ENCODE data around the gene WDR27. TPM values are rescaled to one million over a fixed set of nuclear protein-coding genes. Genes with fewer than 3 reads are reported as not detected.
"Not testable (repeated sequence)": the region's sequence is repeated elsewhere in the genome, so short reads cannot be mapped to it uniquely, and the experiment has no call there.

The WDR27 gene
- total RNA-seq, 1 donor from 2014 or later: 17.7 TPM

GRCh38 chr6:169665289-169665688 is 36.5 kb downstream of the WDR27 start:
- intact Hi-C loops (cut with micrococcal nuclease): no loop called here

- intact Hi-C loops (cut with micrococcal nuclease): no loop called here
Measured at GRCh38 chr6:169664227-169664626, 37.6 kb downstream of the WDR27 start.

GRCh38 chr6:169663468-169663867 is 38.4 kb downstream of the WDR27 start:
- intact Hi-C loops (cut with micrococcal nuclease): no loop called here

GRCh38 chr6:169661391-169661756 is 40.5 kb downstream of the WDR27 start:
- intact Hi-C loops (cut with micrococcal nuclease): no loop called here

GRCh38 chr6:169660751-169661390 is 41.0 kb downstream of the WDR27 start:
- intact Hi-C loops (cut with micrococcal nuclease): no loop called here

- intact Hi-C loops (cut with micrococcal nuclease): loop anchor here (10.0 kb wide), 1 partner anchor 765 kb away; no protein-coding TSS in a partner anchor
Measured at GRCh38 chr6:169659820-169660610, 41.8 kb downstream of the WDR27 start.

GRCh38 chr6:169657284-169657610 is 44.6 kb downstream of the WDR27 start:
- intact Hi-C loops (cut with micrococcal nuclease): loop anchor here (10.0 kb wide), 1 partner anchor 762 kb away; no protein-coding TSS in a partner anchor

GRCh38 chr6:169656546-169657283 is 45.1 kb downstream of the WDR27 start:
- intact Hi-C loops (cut with micrococcal nuclease): loop anchor here (10.0 kb wide), 1 partner anchor 762 kb away; no protein-coding TSS in a partner anchor

- intact Hi-C loops (cut with micrococcal nuclease): loop anchor here (1.0 to 10.0 kb wide), 6 partner anchors 48 to 900 kb away; partner anchors contain the start of genes C6orf120, DYNLT2, ERMARD and TBP
Measured at GRCh38 chr6:169654598-169655391, 47.0 kb downstream of the WDR27 start.

GRCh38 chr6:169653691-169654090 is 48.1 kb downstream of the WDR27 start:
- intact Hi-C loops (cut with micrococcal nuclease): loop anchor here (1.0 to 10.0 kb wide), 6 partner anchors 49 to 901 kb away; partner anchors contain the start of genes C6orf120, DYNLT2, ERMARD and TBP

GRCh38 chr6:169652896-169653295 is 48.9 kb downstream of the WDR27 start:
- intact Hi-C loops (cut with micrococcal nuclease): loop anchor here (10.0 kb wide), 1 partner anchor 758 kb away; no protein-coding TSS in a partner anchor

- intact Hi-C loops (cut with micrococcal nuclease): loop anchor here (10.0 kb wide), 1 partner anchor 757 kb away; no protein-coding TSS in a partner anchor
Measured at GRCh38 chr6:169651498-169651897, 50.3 kb downstream of the WDR27 start.

- intact Hi-C loops (cut with micrococcal nuclease): loop anchor here (10.0 kb wide), 1 partner anchor 756 kb away; no protein-coding TSS in a partner anchor
Measured at GRCh38 chr6:169650959-169651292, 50.9 kb downstream of the WDR27 start.

GRCh38 chr6:169650241-169650958 is 51.4 kb downstream of the WDR27 start:
- intact Hi-C loops (cut with micrococcal nuclease): loop anchor here (10.0 kb wide), 1 partner anchor 756 kb away; no protein-coding TSS in a partner anchor

- intact Hi-C loops (cut with micrococcal nuclease): no loop called here
Measured at GRCh38 chr6:169648617-169649016, 53.2 kb downstream of the WDR27 start.

GRCh38 chr6:169648092-169648491 is 53.7 kb downstream of the WDR27 start:
- intact Hi-C loops (cut with micrococcal nuclease): no loop called here

- intact Hi-C loops (cut with micrococcal nuclease): no loop called here
Measured at GRCh38 chr6:169647637-169648036, 54.2 kb downstream of the WDR27 start.

GRCh38 chr6:169646906-169647567 is 54.8 kb downstream of the WDR27 start:
- intact Hi-C loops (cut with micrococcal nuclease): no loop called here

- intact Hi-C loops (cut with micrococcal nuclease): not testable (repeated sequence)
Measured at GRCh38 chr6:169645459-169645858, 56.4 kb downstream of the WDR27 start.

- intact Hi-C loops (cut with micrococcal nuclease): loop anchor here (5.0 kb wide), 1 partner anchor 1791 kb away; no protein-coding TSS in a partner anchor
Measured at GRCh38 chr6:169643521-169643920, 58.3 kb downstream of the WDR27 start.
